GM21528 (cell line): ENCODE results near the gene GPC1.

Source experiments
- ATAC-seq: cut with Tn5 transposase; IDR thresholded peaks from one replicate; pipeline ENCODE4 v1.9.1; 2021; ENCODE audit warnings: mild to moderate bottlenecking, moderate library complexity; ENCODE audit not compliant: unreplicated experiment, low FRiP score

The GPC1 gene

GRCh38 chr2:240411261-240412160 is 24.0 kb upstream of the GPC1 start:
- ATAC-seq, result no peak

GRCh38 chr2:240412211-240412861 is 23.1 kb upstream of the GPC1 start:
- ATAC-seq, result no peak

GRCh38 chr2:240412975-240413812 is 22.3 kb upstream of the GPC1 start:
- ATAC-seq, result no peak

GRCh38 chr2:240413813-240414429 is 21.5 kb upstream of the GPC1 start:
- ATAC-seq, result no peak

- no peak for ATAC-seq
These were observed 18.6 kb upstream of the GPC1 start for GRCh38 chr2:240416821-240417220.

GRCh38 chr2:240418311-240418710 is 17.2 kb upstream of the GPC1 start:
- ATAC-seq, result no peak

- ATAC-seq, result no peak
These were observed 16.2 kb upstream of the GPC1 start for GRCh38 chr2:240419271-240419670.

GRCh38 chr2:240419723-240420122 is 15.7 kb upstream of the GPC1 start:
- ATAC-seq, result no peak

- ATAC-seq, result no peak
These were observed 15.0 kb upstream of the GPC1 start for GRCh38 chr2:240420206-240421104.

- no peak for ATAC-seq
These were observed 14.1 kb upstream of the GPC1 start for GRCh38 chr2:240421381-240421780.

GRCh38 chr2:240422658-240423329 is 12.7 kb upstream of the GPC1 start:
- no peak for ATAC-seq

- ATAC-seq, result no peak
These were observed 11.7 kb upstream of the GPC1 start for GRCh38 chr2:240423788-240424191.

- ATAC-seq, result no peak
These were observed 10.9 kb upstream of the GPC1 start for GRCh38 chr2:240424341-240425235.

- ATAC-seq, result no peak
These were observed 10.2 kb upstream of the GPC1 start for GRCh38 chr2:240425236-240425615.

- no peak for ATAC-seq
These were observed 9.8 kb upstream of the GPC1 start for GRCh38 chr2:240425697-240426096.

GRCh38 chr2:240426845-240427721 is 8.4 kb upstream of the GPC1 start:
- ATAC-seq, result no peak

- no peak for ATAC-seq
These were observed 7.7 kb upstream of the GPC1 start for GRCh38 chr2:240427729-240428128.
